ENCODE measurements around the gene AHSA1.

AHSA1 gene

DNA sequence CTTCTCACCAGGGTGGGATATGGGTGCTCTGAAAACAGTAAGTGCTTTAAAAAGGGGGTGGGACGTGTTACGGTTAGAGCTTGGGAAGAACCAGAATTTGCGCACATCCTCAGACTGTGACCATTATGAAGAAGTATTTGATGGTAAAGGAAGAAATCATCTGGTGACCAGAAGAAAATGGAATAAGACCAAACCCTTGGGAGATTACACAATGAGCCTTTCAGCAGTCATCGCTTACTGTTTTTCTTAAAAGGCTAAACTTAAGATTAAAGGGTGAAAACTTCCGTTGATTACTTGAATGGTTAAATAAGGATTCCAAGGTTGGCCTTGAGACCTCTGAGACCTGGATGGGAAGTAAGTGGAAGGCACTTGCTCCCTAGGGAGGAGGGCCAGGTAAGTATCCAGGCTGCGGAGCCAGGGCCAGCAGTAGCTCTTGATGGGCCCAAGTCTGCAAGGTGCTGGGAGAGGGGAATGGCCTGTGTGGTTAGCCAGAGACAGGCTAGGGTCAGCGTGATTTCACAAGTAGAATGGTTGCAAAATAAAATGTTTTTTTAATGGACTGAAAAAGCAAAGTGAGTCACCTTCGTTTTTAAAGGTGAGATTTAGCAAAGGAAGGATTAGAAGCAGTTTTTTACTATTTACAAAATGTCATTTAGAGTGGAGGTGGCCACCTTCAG is 53.7 kb downstream of the AHSA1 start:
- no peak for DNase-seq

DNA sequence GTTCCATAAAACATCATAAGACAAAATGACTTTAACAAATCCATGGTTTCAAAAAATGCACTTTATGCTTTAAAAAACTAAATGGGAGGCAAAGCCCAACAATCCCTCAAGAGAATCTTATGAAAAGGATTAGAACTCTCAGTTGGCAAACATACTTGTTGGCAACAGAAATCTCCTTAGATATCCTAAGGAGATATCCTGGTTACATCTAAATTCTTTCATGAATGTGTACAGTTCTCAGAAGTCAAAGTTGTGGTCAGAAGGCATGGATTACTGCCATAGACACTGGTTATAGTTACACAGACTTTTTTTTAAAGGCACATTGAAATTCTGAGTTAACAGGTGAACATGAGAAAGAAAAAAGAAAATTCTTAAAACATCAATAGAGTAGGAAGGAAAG is 58.2 kb downstream of the AHSA1 start:
- DNase-seq, result no peak
